GM19238 (cell line): Measurements from ENCODE around the gene MAP3K5.
"Not testable (repeated sequence)": the region's sequence is repeated elsewhere in the genome, so short reads cannot be mapped to it uniquely, and the experiment has no call there.

Experiments used
- DNase-seq: peaks from one replicate; pipeline ENCODE4 v3.0.0; 2011; ENCODE audit warnings: low spot score; ENCODE audit not compliant: insufficient read length

MAP3K5 gene

DNA sequence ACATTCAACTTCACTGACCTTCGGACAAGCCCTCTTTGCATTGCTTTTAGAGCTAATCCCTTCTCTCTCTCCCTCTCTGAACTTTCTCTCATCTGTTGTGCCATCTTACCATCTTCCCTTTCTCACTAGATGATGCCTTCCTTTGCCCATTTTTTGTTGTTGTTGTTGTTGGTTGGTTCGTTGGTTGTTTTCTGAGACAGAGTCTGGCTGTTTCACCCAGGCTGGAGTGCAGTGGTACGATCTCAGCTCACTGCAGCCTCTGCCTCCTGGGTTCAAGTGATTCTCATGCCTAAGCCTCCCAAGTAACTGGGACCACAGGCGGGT, 18.8 kb downstream of the MAP3K5 start:
- DNase-seq, result no peak

DNA sequence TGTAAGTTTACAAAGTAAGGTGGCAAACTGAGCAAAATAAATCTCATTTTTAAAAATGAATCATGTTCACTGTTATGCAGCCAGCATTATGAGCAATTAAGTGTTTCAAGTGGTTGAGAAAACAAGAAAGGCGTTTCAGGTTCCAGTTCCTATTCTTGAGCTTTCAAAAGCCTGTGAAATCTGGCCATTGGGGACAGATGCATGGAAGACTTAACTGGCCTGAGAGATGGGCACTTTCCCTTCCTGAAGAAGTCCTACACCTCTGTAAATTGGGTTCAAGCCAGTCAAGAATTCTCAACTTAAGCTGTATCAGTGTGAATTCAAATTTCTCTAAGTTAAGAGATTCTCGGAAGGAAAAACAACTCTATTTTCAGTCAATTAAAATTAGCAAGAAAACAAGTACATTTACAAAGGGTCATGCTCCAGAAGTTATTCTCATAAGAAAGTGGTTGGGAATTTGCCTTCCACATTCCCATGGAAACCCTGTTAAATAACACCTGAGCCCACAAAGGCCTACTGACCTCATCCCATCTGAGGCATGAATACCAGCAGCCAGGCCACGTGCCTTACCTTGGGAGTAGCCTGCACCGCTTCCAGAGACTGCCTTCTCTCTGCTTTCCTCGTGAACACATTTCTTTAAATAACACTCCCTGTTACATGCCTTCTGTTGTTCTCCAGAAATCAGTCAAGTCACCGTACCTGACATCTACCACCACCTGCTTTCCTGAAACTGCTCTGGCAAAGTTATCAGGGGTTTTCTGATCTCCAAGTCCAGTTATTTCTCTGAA, 19.4 kb downstream of the MAP3K5 start:
- no peak for DNase-seq

DNA sequence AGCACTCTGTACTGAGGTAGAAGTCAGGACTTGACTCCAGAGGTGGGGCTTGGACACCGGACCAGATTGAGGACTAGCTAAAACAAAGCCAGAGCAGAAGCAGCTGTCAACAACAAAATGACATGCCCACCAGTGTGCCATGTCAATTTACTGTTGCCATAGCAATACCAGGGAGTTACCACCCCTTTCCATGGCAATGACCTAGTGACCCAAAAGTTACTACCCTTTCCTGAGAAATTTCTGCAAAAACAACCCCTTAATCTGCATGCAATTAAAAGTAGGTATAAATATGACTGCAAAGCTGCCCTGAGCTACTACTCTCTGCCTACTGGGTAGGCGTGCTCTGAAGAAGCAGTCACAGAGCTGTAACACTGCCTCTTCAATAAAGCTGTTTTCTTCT, 21.0 kb downstream of the MAP3K5 start:
- no peak for DNase-seq

DNA sequence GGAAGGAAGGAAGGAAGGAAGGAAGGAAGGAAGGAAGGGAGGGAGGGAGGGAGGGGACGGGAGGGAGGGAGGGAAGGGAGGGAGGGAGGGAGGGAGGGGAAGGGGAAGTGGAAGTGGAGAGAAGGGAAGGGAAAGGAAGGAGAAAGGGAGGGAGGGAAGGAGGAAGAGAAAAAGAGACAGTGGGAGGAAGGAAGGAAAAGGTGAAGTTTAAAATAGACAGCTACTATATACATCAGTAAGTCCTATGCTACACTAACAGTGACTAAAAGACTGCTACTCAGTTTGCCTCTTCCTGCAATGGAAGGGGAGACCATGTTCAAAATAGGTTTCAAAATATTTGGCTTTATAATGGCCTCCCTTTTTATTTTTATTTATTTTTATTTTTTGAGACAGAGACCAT, 22.5 kb downstream of the MAP3K5 start:
- no peak for DNase-seq

DNA sequence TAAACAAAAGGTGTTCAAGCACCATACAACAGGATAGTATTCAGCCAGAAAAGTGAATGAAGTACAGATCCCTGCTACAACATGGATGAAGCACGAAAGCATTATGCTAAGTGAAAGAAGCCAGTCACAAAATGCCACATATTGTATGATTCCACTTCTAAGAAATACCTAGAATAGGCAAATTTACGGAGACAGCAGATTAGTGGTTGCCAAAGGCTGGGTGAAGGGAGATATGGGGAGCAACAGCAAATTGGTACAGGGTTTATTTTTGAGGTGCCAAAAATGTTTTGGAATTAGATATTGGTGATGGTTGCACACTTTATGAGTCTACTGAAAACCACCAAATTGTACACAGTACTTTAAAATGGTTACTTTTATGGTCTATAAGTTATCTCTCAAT, 23.2 kb downstream of the MAP3K5 start:
- no peak for DNase-seq

DNA sequence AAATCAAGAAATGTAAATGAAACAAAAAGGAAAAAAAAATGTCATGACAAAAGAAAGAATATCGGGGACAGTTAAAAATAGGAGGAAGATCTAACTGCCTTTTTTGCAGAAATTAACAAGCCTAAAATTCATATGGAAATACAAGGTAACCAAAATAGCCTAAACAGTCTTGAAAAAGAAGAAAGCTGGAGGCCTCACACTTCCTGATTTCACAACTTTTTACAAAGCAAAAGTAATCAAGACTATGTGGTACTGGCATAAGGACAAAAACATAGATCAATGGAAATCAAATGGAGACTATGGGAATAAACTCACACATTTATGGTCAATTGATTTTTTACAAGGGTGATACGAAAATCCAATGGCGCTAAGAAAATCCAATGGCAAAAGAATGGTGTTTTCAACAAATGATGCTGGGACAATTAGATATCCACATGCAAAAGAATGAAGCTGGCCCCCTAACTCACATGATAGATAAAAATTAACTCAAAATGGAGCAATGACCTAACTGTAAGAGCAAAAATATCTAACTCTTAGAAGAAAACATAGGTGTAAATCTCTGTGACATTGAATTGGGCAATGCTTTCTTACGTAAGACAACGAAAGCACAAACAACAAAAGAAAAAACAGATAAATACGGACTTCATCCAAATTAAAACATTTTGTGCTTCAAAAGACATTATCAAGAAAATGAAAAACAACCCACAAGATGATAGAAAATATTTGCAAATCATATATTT, 24.5 kb downstream of the MAP3K5 start:
- no peak for DNase-seq

DNA sequence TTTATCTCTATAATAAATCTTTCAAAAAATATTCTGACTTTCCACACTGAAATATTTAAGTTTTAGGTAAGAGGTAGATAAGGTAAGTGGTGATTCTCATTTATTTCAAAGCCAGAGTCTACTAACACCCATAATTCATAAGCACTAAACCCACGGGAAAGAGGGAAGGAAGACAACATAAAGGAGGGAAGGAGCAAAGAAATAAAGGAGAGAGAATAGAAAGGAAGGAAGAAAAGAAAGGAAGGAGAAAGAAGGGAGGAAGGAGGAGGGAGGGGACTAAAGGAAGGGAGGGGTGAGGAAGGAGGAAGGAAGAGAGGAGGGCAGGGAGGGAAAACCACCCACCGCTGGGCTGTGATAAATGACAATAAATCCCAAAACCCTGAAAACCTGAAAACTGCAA, 25.2 kb downstream of the MAP3K5 start:
- no peak for DNase-seq

DNA sequence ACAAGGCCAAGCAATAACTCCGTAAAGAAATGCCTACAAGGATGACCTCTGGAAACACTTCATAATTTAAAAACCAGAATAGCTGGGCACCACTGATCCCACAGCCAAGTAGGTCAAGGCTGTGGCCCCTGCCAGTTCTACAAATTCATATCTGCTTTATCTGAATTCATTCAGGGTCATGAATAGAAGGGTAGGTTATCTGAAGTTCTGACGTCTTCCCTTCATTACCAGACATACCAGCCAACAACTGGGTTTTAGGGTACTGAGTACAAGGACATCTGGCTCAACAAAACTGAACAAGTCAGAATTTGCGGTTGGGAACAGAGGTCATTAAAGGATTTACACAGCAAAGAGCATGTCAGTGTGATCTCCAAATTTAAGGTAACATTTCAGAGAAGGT, 26.0 kb downstream of the MAP3K5 start:
- no peak for DNase-seq

DNA sequence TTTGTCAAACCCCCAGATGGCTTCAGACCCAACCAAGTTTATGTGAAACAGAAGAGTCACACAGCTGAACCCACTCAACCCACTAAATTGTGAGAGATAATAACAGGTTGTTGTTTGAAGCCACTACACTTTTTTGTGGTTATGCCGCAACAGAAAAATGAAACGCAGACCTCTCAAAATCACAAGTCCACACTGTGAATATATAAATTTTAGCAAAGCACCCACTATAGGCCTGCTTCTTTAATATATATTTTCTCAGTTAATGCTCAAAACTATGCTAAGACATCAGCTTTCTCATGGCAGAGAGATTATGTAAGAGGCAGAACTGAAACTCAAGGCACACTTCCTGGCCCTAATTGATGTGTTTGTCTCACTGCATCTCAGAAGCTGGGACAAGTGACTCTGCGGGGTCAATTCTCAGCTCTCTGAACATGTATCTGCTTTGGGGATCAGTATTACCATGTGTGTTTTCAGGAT, 27.7 kb downstream of the MAP3K5 start:
- no peak for DNase-seq

DNA sequence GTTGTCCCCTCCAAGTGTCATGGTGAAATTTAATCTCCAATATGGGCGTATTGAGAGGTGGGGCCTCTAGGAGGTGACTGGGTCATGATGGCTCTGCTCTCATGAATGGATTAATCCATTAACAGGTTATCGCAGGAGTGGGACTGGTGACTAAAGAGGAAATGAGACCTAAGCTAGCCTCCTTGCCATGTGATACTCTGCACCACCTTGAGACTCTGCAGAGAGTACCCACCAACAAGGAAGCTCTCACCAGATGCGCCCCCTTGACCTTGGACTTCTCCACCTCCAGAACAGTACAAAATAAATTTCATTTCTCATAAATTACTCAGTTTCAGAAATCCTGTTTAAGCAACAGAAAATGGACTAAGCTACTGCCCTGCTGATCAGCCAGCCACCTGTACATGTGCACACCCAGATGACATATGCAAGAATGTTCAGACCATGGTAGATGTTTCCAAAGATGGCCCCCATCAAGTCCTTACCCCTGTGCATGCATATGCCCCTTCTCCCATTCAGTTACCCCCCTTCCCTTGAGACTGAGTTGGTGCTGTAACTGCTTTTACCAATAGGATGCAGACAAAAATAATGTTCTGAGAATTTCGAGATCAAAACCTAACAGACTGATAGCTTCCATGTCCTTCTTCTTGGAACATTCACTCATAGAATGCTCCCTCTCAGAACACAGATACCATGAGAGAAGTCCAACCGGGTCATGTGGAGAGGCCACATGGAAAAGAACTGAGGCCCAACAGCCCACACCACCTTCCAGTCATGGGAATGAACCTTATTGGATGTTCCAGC, 28.4 kb downstream of the MAP3K5 start:
- DNase-seq, result no peak

DNA sequence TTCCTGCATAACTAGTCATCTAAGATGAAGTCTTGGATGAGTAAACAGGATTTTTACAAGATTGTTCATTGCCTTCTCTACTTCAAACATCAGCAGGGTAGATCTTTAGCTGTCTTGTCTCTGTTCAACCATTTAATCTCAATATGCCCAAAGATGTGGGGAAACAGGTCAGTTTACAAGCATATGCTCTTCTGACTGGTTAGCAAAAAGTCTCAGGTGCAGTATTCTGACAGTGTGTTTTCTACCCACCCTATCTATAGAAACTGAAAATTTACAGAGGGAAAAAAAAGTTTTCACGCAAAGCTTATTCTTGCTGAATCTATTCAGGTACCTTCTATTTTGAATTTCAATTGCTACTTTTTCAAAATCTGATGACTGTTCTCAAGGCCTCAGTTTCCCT, 29.0 kb downstream of the MAP3K5 start:
- DNase-seq, result no peak

DNA sequence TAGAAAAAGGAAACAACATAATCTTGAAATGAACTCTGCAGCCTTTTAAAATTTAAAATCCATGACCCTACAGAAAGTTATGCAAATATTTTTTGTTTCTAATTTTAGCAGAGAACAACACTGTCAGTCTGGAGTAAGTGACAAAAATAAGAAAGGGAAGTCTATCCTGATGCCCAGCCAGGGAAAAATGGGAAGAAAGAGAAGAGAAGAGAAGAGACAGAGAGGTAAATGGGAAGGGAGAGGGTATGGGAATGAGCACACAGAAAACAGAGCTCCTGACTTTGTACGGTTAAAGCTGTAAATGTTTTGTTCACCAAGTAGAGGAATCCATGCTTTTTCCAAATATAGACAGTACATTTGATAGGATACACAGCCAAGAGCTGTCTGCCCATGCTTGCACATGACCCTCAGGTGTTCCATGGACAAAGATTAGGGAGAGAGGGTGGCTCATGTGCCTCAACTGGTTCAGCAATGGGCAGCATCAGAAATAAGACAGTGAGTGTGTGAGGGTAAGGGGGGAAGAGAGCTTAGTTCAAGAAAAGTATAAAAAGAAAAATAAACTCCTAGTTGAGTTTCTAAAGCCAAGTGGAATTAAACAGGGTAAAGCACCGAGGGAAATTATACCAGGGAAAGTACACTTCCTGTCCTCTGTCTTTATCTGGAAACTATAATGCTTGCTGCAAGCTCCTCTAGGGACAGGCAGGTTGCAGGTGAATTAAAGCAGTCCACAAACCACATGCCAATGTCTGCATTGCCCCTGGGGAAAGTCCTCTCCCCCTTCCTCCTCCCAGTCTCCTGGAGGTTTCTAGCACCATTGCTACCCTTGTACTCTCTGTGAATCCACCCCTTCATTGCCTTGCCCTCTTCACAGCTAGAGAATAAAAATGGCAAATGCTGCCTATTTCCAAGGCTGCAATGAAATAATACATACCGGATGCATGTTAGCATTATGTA, 30.0 kb downstream of the MAP3K5 start:
- no peak for DNase-seq

DNA sequence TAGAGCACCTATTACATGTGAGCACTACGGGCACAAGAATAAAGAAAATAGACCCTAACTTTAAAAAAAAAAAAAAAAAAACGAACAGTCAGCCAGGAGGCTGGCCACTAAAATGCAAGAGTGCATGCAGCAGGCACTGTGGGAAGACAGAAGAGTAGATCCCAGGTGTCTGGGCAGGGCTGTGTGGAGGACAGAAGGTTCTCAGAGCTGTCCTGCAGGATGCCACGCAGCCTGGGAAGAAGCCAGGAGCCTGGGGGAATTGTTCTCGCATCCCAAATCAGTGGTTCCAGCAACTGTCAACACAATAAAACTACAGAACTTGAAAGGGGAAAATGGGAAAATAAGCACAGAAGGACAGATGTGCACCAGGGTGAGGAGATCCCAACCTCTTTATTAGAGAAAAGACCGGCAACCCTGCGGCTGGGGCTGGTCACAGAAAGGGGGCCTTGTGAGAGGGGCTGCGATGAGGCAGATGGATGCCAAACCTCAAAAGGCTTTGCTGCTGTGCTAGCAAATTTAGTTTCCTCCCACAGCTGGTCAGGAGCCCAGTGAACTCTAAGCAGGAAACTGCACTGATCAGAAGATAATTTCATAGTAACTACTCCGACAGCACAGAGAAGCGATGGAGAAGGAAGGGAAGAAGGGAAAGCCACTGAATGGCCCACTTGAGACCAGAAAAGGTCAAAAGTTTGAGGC, 30.9 kb downstream of the MAP3K5 start:
- DNase-seq, result no peak

DNA sequence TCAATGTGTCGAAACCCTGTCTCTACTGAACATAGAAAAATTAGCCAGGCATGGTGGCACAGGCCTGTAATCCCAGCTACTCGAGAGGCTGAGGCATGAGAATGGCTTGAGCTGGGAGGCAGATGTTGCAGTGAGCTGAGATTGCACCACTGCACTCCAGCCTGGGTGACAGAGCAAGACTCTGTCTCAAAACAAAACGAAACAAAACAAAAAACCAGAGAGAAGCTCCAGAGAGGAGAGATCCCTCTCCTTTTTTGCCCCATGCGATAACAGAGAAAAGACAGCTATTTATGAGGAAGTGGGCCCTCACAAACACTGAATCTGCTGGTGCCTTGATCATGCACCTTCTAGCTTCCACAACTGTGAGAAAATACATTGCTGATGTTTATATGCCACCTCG, 31.5 kb downstream of the MAP3K5 start:
- DNase-seq, result not testable (repeated sequence)

DNA sequence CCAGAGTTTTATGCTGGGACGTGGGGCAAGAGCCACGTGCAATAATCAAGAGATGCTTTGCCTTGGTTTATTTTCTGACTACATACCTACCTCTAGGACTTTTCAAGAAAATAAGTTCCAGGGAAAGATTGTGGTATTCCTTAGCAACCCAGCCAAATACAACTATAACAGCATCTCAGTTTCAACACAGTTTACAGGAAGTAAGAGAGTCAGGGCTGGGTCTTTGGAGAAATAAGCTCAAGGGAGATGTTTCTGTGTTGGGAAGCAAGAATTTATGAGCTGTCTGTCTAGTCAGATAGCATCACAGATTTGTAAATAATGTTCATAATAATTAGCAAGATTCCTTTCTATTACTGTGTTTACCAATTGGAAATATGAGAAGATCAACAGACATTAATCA, 35.1 kb downstream of the MAP3K5 start:
- no peak for DNase-seq

DNA sequence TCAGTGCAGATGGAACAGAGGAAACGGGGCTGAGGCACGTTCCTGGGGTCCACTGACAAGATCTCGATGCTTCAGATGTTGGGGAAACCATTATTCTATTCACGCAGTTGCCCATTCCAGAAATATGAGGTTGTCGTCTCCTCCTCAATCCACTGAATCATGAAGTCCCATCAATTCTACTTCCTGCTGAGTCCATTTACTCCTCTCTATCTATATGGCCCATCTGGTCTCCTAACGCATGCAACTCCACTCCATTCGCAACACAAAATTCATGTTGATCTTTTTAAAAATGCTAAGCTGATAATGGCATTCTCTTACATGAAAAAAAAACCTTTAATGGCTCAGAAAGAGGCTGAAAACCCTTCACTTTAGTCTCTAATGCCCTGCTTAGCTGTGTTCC, 37.5 kb downstream of the MAP3K5 start:
- DNase-seq, result no peak

DNA sequence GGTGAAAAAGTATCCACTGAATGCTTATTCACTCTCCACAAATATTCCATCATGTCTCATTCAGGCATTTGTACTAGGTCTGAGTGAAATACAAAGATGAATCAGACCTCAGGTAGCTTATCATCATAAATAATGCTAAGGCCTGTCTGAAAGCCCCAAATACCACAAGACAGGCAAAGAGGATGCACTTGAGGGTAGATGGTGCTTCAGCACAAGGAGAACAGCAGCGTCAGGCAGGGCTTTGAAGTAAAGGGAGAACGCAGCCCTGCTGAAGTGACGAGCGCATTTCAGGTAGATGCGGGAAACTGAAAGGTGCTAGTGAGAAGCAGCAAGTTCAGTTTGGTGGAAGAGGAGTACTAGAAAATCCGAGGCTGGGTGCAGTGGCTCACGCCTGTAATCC, 38.7 kb downstream of the MAP3K5 start:
- no peak for DNase-seq

DNA sequence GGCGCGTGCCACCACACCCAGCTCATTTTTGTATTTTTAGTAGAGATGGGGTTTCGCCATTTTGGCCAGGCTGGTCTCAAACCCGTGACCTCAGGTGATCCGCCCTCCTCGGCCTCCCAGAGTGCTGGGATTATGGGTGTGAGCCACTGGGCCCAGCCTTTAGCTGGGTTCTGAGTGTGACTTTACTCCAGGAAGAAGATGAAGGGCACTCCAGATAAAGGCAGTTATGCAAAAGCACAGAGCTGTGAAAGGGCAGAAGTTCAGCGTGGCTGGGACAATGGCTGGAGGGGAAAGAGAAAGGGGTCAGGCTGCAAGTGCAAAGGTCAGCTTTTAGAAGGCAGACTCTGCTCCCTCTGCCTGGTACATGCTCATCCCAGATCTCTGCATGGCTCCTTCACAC, 39.7 kb downstream of the MAP3K5 start:
- DNase-seq, result no peak

DNA sequence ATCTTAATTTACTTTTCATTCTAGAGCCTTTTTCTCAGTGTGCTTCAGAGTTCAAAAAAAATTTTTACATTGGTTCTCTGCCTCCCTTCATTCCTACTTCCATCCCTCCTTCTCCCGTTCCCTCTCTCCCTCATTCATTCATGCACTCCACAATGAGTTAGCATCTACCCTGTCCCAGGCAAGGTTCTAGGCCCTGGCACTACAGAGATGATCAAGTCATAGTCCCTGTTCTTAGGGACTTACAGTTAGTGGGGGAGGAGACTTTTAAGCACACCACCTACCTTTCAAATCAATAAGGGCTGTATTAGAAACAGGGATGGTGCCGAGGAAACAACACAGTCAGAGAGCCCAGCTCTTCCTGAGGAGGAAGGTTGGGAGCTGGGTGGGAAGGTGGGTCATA, 40.3 kb downstream of the MAP3K5 start:
- no peak for DNase-seq

DNA sequence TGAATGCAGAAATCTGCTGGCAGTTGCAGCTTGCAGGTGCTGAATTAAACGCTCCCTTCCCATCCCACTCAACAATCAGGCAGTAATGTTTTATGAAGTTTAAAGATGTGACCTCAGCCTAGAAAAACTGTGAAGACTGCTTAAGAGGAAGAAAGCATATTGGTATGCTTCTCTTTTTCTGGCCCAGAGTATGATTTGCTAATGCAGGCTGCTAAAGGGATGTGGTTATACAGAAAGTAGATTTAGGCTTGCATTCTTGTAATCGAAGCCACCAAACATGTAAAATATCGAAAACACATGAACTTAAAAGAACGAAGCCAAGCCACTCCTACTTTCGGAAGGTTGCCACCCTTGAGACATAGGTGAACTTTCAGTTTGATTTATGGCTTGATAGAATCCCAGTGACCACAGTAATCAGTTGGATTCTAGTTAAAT, 40.7 kb downstream of the MAP3K5 start:
- peak; percentile 38 for DNase-seq
